ENCODE data around the gene SERPINB12.

Gene SERPINB12

DNA sequence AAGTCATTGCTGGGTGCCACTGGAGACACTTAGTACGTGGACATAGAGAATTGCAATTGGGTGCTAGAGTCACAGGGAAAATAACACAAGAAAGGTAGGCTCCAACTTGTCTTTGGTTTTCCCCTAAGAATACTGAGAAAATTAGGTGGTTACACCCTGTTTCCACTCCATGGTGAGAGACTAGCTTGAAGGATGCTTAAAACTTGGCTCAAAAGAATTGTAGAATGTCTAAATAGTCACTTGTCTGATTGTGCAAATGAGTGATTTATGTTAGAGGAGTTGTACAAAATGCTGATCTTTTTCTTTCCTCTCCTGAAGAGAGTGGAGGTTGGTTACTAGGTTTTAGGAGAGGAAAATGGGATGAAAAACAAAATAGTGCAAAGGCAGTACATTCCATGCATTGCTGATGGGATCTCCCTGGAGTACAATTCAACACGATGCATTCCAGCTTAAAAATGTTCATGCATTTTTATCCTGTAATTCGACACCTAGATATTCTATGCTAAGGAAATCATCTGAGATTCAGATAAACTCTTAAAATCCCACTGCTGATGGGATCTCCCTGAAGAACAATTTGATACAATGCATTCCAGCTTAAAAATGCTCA, 2.2 kb upstream of the SERPINB12 start:
- CTCF ChIA-PET: interaction anchor here (0.9 to 3.8 kb wide), 3 partner anchors 7 to 38 kb away, joined by 3 to 9 read pairs (median 4); no protein-coding TSS in a partner anchor
- POLR2A ChIA-PET: no interaction called here

DNA sequence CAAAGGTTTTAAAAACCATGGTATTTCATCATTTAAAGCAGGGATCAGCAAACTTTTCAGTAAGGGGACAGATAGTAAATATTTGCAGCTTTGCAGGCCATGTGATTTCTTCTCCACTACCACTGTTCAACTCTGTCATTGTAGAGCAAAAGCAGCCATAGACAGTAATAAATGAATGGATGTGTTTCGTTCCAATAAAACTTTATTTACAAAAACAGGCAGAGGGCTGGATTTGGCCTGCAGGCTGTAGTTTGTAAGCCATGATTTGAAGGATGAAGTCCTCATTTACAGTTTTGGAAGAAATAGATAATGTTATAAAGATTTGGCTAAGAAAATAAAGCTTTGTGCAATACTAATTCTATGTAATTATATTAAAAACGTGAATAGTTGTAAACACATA, 1.8 kb downstream of the SERPINB12 start:
- H3K4me1 ChIP-seq (ENCODE audit: control insufficient read depth, insufficient read depth, low read length): peaks cover 6% of the 10 kb centered on the region; the same call in 1 of the 2 replicates
- H3K36me3 ChIP-seq (ENCODE audit: control insufficient read depth in 2 of 2, insufficient read depth in 1 of 2, low read length in 2 of 2): no peaks in the 10 kb centered on the region
- TF ChIP-seq ZNF670 (tag by site-specific recombination; IDR thresholded peaks at IDR 0.05; ENCODE audit: low read depth) (no peak), KLF16 (tag by site-specific recombination; IDR thresholded peaks at IDR 0.05) (no peak), ZNF768 (tag by site-specific recombination; IDR thresholded peaks at IDR 0.05) (no peak), ZNF16 (tag by site-specific recombination; IDR thresholded peaks at IDR 0.05; ENCODE audit: low read depth) (no peak), ZBTB8A (tag by site-specific recombination; IDR thresholded peaks at IDR 0.05) (no peak), ZNF202 (tag by site-specific recombination; IDR thresholded peaks at IDR 0.05; ENCODE audit: borderline replicate concordance) (no peak), ZNF404 (tag by site-specific recombination; IDR thresholded peaks at IDR 0.05) (no peak), ZNF324 (tag by site-specific recombination; IDR thresholded peaks at IDR 0.05) (no peak), ZNF792 (tag by site-specific recombination; IDR thresholded peaks at IDR 0.05) (no peak)
- TF ChIP-seq, protein P1, sequence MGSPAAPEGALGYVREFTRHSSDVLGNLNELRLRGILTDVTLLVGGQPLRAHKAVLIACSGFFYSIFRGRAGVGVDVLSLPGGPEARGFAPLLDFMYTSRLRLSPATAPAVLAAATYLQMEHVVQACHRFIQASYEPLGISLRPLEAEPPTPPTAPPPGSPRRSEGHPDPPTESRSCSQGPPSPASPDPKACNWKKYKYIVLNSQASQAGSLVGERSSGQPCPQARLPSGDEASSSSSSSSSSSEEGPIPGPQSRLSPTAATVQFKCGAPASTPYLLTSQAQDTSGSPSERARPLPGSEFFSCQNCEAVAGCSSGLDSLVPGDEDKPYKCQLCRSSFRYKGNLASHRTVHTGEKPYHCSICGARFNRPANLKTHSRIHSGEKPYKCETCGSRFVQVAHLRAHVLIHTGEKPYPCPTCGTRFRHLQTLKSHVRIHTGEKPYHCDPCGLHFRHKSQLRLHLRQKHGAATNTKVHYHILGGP (tag by site-specific recombination; IDR thresholded peaks at IDR 0.05): no peak
- TF ChIP-seq, protein P2, sequence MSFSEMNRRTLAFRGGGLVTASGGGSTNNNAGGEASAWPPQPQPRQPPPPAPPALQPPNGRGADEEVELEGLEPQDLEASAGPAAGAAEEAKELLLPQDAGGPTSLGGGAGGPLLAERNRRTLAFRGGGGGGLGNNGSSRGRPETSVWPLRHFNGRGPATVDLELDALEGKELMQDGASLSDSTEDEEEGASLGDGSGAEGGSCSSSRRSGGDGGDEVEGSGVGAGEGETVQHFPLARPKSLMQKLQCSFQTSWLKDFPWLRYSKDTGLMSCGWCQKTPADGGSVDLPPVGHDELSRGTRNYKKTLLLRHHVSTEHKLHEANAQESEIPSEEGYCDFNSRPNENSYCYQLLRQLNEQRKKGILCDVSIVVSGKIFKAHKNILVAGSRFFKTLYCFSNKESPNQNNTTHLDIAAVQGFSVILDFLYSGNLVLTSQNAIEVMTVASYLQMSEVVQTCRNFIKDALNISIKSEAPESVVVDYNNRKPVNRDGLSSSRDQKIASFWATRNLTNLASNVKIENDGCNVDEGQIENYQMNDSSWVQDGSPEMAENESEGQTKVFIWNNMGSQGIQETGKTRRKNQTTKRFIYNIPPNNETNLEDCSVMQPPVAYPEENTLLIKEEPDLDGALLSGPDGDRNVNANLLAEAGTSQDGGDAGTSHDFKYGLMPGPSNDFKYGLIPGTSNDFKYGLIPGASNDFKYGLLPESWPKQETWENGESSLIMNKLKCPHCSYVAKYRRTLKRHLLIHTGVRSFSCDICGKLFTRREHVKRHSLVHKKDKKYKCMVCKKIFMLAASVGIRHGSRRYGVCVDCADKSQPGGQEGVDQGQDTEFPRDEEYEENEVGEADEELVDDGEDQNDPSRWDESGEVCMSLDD (tag by site-specific recombination; IDR thresholded peaks at IDR 0.05): no peak
- TF ChIP-seq, protein P3, sequence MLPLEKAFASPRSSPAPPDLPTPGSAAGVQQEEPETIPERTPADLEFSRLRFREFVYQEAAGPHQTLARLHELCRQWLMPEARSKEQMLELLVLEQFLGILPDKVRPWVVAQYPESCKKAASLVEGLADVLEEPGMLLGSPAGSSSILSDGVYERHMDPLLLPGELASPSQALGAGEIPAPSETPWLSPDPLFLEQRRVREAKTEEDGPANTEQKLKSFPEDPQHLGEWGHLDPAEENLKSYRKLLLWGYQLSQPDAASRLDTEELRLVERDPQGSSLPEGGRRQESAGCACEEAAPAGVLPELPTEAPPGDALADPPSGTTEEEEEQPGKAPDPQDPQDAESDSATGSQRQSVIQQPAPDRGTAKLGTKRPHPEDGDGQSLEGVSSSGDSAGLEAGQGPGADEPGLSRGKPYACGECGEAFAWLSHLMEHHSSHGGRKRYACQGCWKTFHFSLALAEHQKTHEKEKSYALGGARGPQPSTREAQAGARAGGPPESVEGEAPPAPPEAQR (tag by site-specific recombination; IDR thresholded peaks at IDR 0.05): no peak
- no peak overlapping the region for H3K4me3 ChIP-seq (ENCODE audit: low read depth, low read length)
- CTCF ChIA-PET: interaction anchor here (1.1 to 1.5 kb wide), 2 partner anchors 26 to 34 kb away, joined by 4 to 6 read pairs; no protein-coding TSS in a partner anchor
- no peaks in the 10 kb centered on the region for H3K9me3 ChIP-seq (ENCODE audit: control insufficient read depth, insufficient read depth, low read depth, low read length)
- POLR2A ChIA-PET: no interaction called here
- no peak overlapping the region for H3K27ac ChIP-seq (ENCODE audit: extremely low read depth, low read depth, low read length)

More for the DNA sequence above, 2.2 kb upstream of the SERPINB12 start:
- Histone ChIP-seq H3K4me3 (ENCODE audit: low read depth, low read length) (no peak overlapping the region), H3K9me3 (ENCODE audit: control insufficient read depth, insufficient read depth, low read depth, low read length) (no peaks in the 10 kb centered on the region), H3K27ac (ENCODE audit: extremely low read depth, low read depth, low read length) (no peak overlapping the region), H3K4me1 (ENCODE audit: control insufficient read depth, insufficient read depth, low read length) (peaks cover 2% of the 10 kb centered on the region; the same call in 1 of the 2 replicates), H3K36me3 (ENCODE audit: control insufficient read depth in 2 of 2, insufficient read depth in 1 of 2, low read length in 2 of 2) (no peaks in the 10 kb centered on the region)
- TF ChIP-seq SCRT2 (tag by site-specific recombination; IDR thresholded peaks at IDR 0.05) (no peak), ZNF10 (tag by site-specific recombination; IDR thresholded peaks at IDR 0.05) (no peak), ZNF670 (tag by site-specific recombination; IDR thresholded peaks at IDR 0.05; ENCODE audit: low read depth) (no peak), ZFP3 (tag by site-specific recombination; IDR thresholded peaks at IDR 0.05; ENCODE audit: low read depth) (no peak), ZNF600 (tag by site-specific recombination; IDR thresholded peaks at IDR 0.05) (no peak), ZNF776 (tag by site-specific recombination; IDR thresholded peaks at IDR 0.05; ENCODE audit: borderline replicate concordance) (no peak), MEIS1 (CRISPR knock-in tag; IDR thresholded peaks at IDR 0.05; ENCODE audit: borderline replicate concordance) (no peak), PRDM1 (tag by site-specific recombination; IDR thresholded peaks at IDR 0.05) (no peak), GLIS2 (tag by site-specific recombination; IDR thresholded peaks at IDR 0.05) (no peak), ZNF701 (tag by site-specific recombination; IDR thresholded peaks at IDR 0.05) (no peak)
- TF ChIP-seq, protein P4, sequence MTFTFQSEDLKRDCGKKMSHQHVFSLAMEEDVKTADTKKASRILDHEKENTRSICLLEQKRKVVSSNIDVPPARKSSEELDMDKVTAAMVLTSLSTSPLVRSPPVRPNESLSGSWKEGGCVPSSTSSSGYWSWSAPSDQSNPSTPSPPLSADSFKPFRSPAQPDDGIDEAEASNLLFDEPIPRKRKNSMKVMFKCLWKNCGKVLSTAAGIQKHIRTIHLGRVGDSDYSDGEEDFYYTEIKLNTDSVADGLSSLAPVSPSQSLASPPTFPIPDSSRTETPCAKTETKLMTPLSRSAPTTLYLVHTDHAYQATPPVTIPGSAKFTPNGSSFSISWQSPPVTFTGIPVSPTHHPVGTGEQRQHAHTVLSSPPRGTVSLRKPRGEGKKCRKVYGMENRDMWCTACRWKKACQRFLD (tag by site-specific recombination; IDR thresholded peaks at IDR 0.05): no peak
- TF ChIP-seq, protein P5, sequence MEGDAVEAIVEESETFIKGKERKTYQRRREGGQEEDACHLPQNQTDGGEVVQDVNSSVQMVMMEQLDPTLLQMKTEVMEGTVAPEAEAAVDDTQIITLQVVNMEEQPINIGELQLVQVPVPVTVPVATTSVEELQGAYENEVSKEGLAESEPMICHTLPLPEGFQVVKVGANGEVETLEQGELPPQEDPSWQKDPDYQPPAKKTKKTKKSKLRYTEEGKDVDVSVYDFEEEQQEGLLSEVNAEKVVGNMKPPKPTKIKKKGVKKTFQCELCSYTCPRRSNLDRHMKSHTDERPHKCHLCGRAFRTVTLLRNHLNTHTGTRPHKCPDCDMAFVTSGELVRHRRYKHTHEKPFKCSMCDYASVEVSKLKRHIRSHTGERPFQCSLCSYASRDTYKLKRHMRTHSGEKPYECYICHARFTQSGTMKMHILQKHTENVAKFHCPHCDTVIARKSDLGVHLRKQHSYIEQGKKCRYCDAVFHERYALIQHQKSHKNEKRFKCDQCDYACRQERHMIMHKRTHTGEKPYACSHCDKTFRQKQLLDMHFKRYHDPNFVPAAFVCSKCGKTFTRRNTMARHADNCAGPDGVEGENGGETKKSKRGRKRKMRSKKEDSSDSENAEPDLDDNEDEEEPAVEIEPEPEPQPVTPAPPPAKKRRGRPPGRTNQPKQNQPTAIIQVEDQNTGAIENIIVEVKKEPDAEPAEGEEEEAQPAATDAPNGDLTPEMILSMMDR (tag by site-specific recombination; IDR thresholded peaks at IDR 0.05): no peak

Data from HEK293 (cell line).